Measurements from ENCODE around the gene IGSF21. TPM values are rescaled to one million over a fixed set of nuclear protein-coding genes. Genes with fewer than 3 reads are reported as not detected.

Gene IGSF21
- total RNA-seq, 1 experiment from 2014 or later = 30.5 TPM

GRCh38 chr1:18422076-18422777 lies 314.6 kb downstream of the IGSF21 start:
- DNase-seq (ENCODE audit: low spot score) (no peak), ATAC-seq (no peak)
- peaks cover 55% of the 10 kb centered on the region for H3K4me1 Mint-ChIP-seq
- ChIA-PET POLR2A (no interaction called here), CTCF (no interaction called here)
- H3K4me3 Mint-ChIP-seq = no peak overlapping the region
- no peak overlapping the region for H3K27ac Mint-ChIP-seq
- peak; percentile 80 for TF ChIP-seq MXD4 (CRISPR knock-in tag; IDR thresholded peaks at IDR 0.05; ENCODE audit: borderline replicate concordance)
- no peak for TF ChIP-seq ZBTB43 (CRISPR knock-in tag; IDR thresholded peaks at IDR 0.05)
- peak; percentile 61; the same call in 1 of the 2 replicates for TF ChIP-seq ZSCAN18 (CRISPR knock-in tag; IDR thresholded peaks at IDR 0.05)
- TF ChIP-seq OVOL2 (CRISPR knock-in tag; IDR thresholded peaks at IDR 0.05; ENCODE audit: borderline replicate concordance) = no peak
- peaks cover 14% of the 10 kb centered on the region for H3K9me3 Mint-ChIP-seq
- H3K27me3 Mint-ChIP-seq (ENCODE audit: low read depth) = no peaks in the 10 kb centered on the region; the same call in 1 of the 2 replicates
- H3K36me3 Mint-ChIP-seq = peaks cover 8% of the 10 kb centered on the region; the same call in 1 of the 2 replicates

- H3K36me3 Mint-ChIP-seq = peaks cover 9% of the 10 kb centered on the region; the same call in 1 of the 2 replicates
- no peaks in the 10 kb centered on the region; the same call in 1 of the 2 replicates for H3K27me3 Mint-ChIP-seq (ENCODE audit: low read depth)
- CTCF ChIA-PET = no interaction called here
- no peak for TF ChIP-seq CBFB (CRISPR knock-in tag; IDR thresholded peaks at IDR 0.05; ENCODE audit: low read depth)
- no peak for TF ChIP-seq CTCF (IDR thresholded peaks at IDR 0.05)
- no peak for TF ChIP-seq FOXJ3 (CRISPR knock-in tag; IDR thresholded peaks at IDR 0.05; ENCODE audit: borderline replicate concordance)
- no peak for TF ChIP-seq ZNF263 (CRISPR knock-in tag; IDR thresholded peaks at IDR 0.05; ENCODE audit: low read depth)
- H3K27ac Mint-ChIP-seq = no peak overlapping the region
- H3K4me3 Mint-ChIP-seq = no peak overlapping the region
- ATAC-seq (no peak), DNase-seq (ENCODE audit: low spot score) (no peak)
- peaks cover 48% of the 10 kb centered on the region for H3K4me1 Mint-ChIP-seq
- POLR2A ChIA-PET = no interaction called here
- H3K9me3 Mint-ChIP-seq = peaks cover 18% of the 10 kb centered on the region
These were observed 315.4 kb downstream of the IGSF21 start for GRCh38 chr1:18422954-18423353.

GRCh38 chr1:18426580-18426979 lies 319.0 kb downstream of the IGSF21 start:
- Mint-ChIP-seq H3K27me3 (ENCODE audit: low read depth) (peaks cover 11% of the 10 kb centered on the region), H3K27ac (no peak overlapping the region), H3K9me3 (peaks cover 18% of the 10 kb centered on the region), H3K36me3 (peaks cover 9% of the 10 kb centered on the region; the same call in 1 of the 2 replicates), H3K4me1 (peaks cover 17% of the 10 kb centered on the region), H3K4me3 (no peak overlapping the region)
- no peak for DNase-seq (ENCODE audit: low spot score)
- ATAC-seq = no peak
- CTCF ChIA-PET = no interaction called here
- POLR2A ChIA-PET = no interaction called here
- TF ChIP-seq OVOL2 (CRISPR knock-in tag; IDR thresholded peaks at IDR 0.05; ENCODE audit: borderline replicate concordance) = no peak
- TF ChIP-seq STAT6 (CRISPR knock-in tag; conservative IDR thresholded peaks at IDR 0.05; ENCODE audit: low read depth) = no peak
- TF ChIP-seq ZNF416 (CRISPR knock-in tag; IDR thresholded peaks at IDR 0.05) = no peak
- no peak for TF ChIP-seq NR2C2 (CRISPR knock-in tag; IDR thresholded peaks at IDR 0.05)
- TF ChIP-seq ZNF425 (CRISPR knock-in tag; conservative IDR thresholded peaks at IDR 0.05) = no peak
- no peak for TF ChIP-seq ZNF671 (CRISPR knock-in tag; IDR thresholded peaks at IDR 0.05)
- TF ChIP-seq FOXP4 (CRISPR knock-in tag; IDR thresholded peaks at IDR 0.05) = no peak
- no peak for TF ChIP-seq GABPB1 (CRISPR knock-in tag; IDR thresholded peaks at IDR 0.05)
- TF ChIP-seq ATF2 (CRISPR knock-in tag; IDR thresholded peaks at IDR 0.05; ENCODE audit: borderline replicate concordance, low read depth) = no peak

Measured in WTC11 (cell line).